Femur (tissue), 1 donor: ENCODE measurements around the gene GOPC.
"Not testable (repeated sequence)": the region's sequence is repeated elsewhere in the genome, so short reads cannot be mapped to it uniquely, and the experiment has no call there.

ENCODE experiments used
- DNase-seq: peaks from one replicate; pipeline ENCODE4 v3.0.0-alpha.2; 2017

The GOPC gene

GRCh38 chr6:117548797-117549301 is 53.5 kb downstream of the GOPC start:
- no peak for DNase-seq

DNA sequence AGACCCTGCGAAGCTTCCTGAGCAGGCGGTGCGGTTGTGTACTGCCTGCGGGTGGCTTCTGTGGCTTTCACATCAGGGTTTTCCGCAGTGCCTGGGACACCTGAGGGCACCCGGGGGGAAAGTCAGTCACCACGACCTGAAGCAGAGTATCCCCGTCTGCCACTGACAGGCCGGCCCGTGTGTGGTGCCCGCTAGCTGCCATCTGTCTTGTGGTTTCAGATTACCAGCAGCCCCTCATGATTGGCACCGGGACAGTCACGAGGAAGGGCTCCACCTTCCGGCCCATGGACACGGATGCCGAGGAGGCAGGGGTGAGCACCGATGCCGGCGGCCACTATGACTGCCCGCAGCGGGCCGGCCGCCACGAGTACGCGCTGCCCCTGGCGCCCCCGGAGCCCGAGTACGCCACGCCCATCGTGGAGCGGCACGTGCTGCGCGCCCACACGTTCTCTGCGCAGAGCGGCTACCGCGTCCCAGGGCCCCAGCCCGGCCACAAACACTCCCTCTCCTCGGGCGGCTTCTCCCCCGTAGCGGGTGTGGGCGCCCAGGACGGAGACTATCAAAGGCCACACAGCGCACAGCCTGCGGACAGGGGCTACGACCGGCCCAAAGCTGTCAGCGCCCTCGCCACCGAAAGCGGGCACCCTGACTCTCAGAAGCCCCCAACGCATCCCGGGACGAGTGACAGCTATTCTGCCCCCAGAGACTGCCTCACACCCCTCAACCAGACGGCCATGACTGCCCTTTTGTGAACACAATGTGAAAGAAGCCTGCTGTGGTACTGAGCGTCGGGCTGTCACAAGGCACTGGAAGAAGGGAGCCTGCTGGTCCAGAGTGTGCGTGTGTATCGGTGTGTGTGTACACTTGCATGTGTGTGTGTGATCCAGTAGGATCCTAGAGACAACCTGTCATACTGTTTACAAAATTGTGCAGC is 54.4 kb downstream of the GOPC start:
- DNase-seq: peak; percentile 81

DNA sequence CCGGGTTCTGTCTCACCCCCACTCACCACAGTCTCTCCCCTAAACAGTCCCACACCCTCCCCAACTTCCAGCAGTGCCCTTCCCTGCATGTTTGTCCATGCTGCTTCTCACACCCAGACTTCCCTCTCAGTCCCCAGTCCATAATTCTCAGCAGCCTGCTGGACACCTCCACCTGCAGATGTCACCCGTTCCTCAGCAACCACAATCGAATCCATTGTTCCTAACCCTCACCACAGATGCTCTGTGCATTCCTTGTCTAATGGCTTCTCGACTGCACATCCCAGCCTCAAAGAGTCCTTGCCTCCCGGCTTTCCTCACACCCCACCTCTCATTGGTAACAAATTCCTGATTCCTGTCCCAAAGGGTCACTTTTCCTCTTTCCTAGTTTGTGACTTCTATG is 55.6 kb downstream of the GOPC start:
- DNase-seq: no peak

DNA sequence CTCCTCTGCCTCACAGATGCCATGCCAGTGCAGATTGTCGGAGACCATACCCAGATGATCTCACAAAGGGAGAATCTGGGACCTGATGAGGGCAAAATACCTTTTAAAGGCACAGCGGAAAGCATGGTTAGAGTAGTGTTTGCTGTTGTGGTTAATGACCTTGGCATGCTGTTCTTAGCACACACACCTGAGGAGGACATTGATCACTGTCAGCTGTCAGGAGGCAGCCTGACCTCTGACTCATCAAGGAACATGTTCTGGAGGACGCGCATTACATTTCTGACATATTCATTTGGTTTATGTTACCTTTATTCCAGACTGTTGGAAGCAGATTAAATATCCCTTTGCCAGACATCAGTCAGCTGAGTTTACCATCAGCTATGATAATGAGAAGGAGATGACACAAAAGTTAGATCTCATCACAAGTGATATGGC is 57.1 kb downstream of the GOPC start:
- no peak for DNase-seq

GRCh38 chr6:117544716-117545115 is 57.6 kb downstream of the GOPC start:
- no peak for DNase-seq

DNA sequence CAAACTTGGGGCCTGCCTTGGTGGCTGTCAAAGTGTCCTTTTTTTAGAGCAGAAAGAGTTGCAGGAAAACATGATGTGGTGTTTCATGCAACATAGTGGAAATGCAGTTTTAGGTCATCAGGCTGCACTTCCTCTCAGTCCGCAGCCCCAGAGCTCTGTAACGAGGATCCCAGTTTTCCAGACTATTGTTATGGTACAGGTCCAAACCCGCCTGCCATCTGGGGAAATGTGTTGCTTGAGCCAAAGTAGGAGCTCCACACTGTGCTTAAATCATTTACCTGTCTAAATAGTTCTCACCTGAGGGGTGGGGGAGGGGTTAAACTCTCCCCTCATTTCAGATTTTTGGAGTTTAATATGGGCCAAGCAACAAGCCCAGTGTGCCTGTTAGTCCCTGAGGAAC is 59.8 kb downstream of the GOPC start:
- DNase-seq: no peak

- no peak for DNase-seq
Observed at GRCh38 chr6:117540670-117541069, 61.6 kb downstream of the GOPC start.

- DNase-seq: no peak
Observed at GRCh38 chr6:117538615-117539014, 63.7 kb downstream of the GOPC start.

- DNase-seq: no peak
Observed at GRCh38 chr6:117536317-117536716, 66.0 kb downstream of the GOPC start.

DNA sequence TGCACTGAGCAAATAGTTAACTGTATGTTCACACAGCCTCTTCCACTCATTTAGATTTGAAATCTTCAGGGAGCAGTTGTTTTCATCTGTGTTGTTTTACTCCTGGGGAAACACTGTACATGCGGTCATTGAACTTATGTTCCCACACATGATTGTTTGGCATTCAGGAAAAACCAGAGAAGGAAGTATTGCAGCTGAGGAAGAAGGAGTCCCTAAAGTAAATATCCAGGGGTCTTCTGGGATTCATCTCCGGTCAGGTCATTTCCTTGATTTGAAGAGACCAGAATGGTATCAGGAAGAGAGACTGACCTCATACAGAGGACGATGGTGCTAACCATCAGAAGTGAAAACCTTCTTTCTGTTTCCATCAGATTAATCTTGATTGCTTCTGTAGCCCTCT is 67.3 kb downstream of the GOPC start:
- no peak for DNase-seq

DNA sequence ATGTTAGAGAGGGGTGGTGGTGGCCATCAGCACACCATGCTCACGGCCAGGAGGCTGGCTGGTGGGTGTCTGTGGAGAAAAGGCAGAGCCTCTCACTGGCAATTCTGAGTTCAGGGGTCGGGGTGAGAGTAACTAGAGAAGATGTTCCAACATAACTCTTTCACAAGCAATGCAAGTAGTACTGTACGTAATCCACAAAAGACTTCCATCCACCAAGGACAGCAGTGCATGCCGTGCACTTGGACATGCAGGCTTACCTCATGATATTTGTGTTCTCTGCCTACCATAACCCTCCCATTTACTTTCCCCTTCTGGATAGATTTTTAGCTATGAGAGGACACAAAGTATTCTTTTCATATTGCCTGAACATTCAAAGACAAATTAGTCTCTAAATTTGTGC is 68.5 kb downstream of the GOPC start:
- DNase-seq: no peak

DNA sequence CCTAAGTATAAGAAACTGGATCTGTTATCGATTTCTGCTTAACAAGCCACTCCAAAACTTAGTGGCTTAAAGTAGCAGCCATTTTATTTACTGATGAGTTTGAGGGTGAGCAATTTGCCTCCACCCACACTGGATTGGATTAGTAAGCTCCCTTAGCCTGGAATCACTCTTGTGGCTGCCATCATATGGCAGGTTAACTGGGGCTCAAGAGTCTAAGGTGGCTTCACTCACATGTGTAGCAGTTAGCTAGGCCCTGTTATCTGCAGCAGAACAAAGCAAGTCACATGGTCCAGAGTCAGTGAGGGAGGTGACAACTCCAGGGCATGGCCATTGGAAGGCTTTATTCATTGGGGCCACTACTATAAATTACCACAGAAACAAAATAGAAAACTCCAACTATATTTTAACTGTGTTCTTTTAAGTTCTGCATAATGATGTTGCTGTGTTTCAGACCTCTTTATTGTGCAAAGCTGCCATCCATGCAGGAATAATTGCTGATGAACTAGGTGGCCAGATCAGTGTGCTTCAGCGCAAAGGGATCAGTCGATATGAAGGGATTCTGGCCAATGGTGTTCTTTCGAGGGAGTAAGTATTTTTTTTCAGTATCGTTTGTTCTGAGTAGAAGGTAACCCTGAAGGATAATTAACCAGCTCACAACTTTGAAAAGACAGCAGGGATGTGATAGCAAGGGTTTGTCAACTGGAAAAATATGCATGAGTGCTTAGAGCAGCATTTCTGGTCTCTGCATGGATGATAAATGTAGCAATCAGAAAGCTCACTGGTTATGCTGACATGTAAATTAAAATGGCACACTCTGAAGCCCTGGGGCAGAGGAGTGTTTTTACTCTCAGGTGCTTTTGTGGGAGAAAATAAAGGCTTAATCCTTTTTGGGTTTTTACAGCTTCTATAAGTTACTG is 70.2 kb downstream of the GOPC start:
- no peak for DNase-seq

- DNase-seq: no peak
Observed at GRCh38 chr6:117531346-117531745, 71.0 kb downstream of the GOPC start.

GRCh38 chr6:117530467-117531242 is 71.7 kb downstream of the GOPC start:
- no peak for DNase-seq

DNA sequence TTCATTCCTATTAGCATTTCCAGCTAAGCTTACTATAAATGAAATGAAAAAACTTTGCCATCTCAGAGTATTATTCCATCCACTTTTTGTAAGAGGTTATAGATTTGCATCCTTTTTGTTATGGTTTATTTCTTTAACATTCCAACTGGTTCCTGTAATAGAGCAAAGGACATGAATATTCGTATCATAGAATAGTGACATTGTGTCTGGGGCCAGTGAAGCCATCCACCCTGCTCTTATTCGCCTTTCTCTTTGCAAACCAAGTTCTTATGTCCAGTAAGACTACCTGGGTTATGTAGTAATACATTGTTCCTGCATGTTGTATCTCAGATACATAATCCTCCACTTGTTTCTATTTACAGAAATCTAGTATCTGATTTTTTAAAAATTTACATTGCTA is 76.7 kb downstream of the GOPC start:
- DNase-seq: no peak

DNA sequence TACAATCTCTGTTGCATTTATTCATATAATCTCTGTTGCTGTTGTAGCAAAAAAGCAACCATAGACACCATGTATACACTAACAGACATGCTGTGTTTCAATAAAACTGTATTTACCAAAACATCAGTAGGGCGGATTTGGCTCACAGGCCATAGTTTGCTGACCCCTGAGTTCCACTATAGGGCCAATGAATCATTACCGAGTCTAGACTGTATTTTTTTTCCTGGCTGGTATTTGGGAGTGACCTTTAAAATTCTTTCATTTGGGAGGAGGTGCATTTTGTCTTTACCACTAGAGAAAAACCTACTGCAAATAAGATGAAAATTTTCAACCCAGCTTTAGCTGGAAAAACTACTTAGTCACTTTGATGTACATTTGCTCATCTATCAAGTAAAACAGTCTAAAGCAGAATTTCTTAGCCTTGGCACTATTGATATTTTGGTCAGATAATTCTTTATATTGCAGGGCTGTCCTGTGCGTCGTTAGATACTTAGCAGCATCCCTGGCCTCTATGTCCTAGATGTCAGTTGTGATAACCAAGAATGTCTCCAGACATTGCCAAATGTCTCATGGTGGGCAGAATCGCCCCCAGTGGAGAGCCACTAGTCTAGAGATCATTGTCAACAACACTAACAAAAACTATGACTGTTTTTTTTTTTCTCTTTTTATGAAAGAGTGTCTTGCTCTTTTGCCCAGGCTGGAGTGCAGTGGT is 80.4 kb downstream of the GOPC start:
- no peak for DNase-seq

DNA sequence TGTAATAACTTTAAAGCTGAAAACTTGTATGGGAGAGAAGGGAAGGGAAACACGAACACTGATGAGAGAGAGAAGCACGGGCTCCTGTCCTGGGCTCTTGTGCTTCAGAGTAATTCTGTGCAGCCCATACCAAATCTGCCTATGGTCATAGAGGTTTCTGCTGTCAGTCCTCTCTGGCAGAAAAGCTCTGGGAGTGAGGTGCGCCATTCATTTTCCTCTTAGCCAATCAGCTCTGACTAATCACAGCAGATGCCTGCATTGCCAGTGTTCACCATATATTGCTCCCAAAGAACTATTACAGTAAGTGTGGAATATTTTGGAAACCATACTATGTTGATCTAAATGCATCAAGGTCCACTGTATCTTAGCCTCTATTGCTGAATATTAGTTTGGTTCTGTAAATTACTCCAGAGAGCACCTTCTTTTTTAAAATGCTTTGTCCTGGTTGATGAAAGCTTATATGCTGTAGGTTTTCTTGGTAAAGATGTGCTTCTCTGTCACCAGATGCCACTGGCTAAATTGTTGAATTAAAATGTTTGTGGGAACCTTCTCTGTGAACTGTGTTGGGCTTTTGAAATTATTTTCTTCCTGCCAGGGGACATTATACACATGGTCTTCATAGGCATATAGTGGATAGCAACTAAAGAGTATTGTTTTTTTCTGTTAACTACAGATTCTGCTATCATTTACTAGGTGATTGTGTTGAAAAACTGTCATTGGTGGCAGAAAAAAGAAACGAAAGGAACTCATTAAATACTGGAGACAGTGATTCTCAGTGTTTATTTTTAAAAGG is 81.5 kb downstream of the GOPC start:
- DNase-seq: no peak

GRCh38 chr6:117518870-117519269 is 83.4 kb downstream of the GOPC start:
- DNase-seq: no peak

DNA sequence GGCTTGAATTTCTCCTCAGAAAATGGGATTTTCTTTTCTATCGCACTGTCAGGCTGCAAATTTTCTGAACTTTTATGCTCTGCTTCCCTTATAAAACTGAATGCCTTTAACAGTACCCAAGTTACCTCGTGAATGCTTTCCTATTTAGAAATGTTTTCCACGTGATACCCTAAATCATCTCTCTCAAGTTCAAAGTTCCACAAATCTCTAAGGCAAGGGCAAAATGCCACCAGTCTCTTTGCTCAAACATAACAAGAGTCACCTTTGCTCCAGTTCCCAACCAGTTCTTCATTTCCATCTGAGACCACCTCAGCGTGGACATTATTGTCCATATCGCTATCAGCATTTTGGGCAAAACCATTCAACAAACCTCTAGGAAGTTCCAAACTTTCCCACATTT is 84.3 kb downstream of the GOPC start:
- not testable (repeated sequence) for DNase-seq

DNA sequence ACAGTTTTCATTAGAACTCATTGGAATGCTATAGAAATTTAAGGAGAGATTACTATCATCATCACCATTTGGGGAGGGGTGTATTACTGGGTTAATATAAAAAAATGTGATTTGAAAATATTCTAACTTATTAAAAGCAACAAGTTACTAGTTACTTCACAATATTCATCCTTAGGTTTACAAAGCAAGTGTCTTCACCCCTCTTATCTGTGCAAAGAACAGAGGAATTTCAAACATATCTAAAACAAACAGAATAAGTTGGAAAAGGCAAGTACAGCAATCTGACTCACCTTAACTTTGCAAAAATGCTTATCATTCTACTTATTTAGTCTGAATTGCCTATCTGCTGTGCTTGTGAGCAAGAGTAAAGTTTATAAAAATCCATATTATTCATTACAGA is 87.0 kb downstream of the GOPC start:
- no peak for DNase-seq

- no peak for DNase-seq
Observed at GRCh38 chr6:117514655-117515054, 87.7 kb downstream of the GOPC start.
